HEK293T (cell line): ENCODE data around the gene GAB1.

ENCODE experiments used
- BHLHE40 ChIP-seq: fragments of 450-650 bp; IDR thresholded peaks from 2 replicates; pipeline ENCODE4 v1.6.1; 2016; ENCODE audit warnings: mild to moderate bottlenecking, moderate library complexity, borderline replicate concordance
- ELF4 ChIP-seq: fragments of 450-650 bp; IDR thresholded peaks from 2 replicates; pipeline ENCODE4 v1.6.1; 2017; ENCODE audit warnings: antibody characterized with exemption
- FOXK2 ChIP-seq: fragments of 450-650 bp; IDR thresholded peaks from 2 replicates; pipeline ENCODE4 v1.6.1; 2016; ENCODE audit warnings: mild to moderate bottlenecking

GRCh38 chr4:143308377-143308776 is 28.3 kb upstream of the GAB1 start:
- TF ChIP-seq BHLHE40 (no peak), FOXK2 (no peak), ELF4 (no peak)
